GM12873 (cell line): Measurements from ENCODE around the gene MGAT3.

Experiments used
- CTCF ChIP-seq: IDR thresholded peaks from 2 replicates; pipeline ENCODE4 v1.5.1; 2012; ENCODE audit warnings: low read depth, mild to moderate bottlenecking, moderate library complexity, low read length, control low read depth; ENCODE audit not compliant: insufficient read depth; ENCODE audit errors: missing control alignments

The MGAT3 gene

GRCh38 chr22:39504071-39504470 is 47.3 kb downstream of the MGAT3 start:
- TF ChIP-seq CTCF, result no peak

DNA sequence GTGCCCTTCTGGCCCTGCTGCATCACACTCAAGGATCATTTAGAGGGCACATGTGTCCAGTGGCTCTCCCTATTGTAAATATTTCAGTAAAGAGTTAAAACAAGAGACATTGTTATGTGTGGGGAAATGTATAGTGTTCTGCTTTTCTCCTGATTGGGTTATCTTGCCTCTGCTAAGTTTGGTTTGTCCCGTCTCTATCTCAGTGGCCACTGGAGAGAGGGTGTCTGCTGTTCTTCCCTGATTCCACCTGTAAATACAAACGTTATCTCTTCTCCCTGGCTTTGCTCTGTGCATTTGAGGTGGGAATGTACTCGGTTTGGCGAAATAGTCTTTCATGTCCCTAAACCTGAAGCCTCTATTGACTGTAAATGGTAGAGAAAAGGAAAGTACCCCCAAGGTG is 51.6 kb downstream of the MGAT3 start:
- TF ChIP-seq CTCF, result no peak

DNA sequence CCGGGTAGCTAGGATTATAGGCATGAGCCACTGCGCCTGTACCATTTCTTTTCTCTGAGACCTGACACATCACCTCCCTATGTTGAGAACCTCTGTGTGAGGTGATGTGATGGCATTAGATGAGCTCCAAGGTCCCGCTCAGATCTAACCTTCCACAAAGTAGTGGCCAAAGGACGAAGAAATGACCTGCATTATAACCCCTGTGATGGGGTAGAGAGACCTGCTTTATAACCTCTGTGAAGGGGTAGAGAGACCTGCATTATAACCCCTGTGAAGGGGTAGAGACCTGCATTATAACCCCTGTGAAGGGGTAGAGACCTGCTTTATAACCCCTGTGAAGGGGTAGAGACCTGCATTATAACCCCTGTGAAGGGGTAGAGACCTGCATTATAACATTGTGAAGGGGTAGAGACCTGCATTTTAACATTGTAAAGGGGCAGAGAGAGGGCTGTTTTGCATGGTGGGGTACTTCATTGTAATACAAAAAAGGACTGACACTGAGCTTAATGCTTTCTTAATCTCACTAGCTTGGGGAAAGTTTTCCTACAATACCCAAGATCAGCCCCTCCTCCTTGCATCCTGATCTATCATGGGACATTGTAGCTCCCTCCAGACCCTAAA is 53.8 kb downstream of the MGAT3 start:
- TF ChIP-seq CTCF, result no peak

DNA sequence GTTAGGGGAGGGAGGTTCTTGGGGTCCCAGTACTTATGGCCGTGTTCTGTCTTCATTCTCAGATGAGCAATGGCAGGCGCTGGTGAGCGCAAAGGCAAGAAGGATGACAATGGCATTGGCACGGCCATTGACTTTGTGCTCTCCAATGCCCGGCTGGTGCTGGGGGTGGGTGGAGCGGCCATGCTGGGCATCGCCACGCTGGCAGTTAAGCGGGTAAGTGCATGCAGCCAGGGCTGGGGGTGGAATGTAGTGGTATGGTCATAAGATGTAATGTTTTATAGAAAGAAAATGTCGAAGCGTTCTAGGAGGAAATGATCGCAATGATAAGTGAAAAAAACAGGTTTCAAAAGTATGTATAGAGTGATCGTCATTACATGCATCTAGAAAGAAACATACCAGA is 54.4 kb downstream of the MGAT3 start:
- TF ChIP-seq CTCF, result no peak

- TF ChIP-seq CTCF, result no peak
Observed at GRCh38 chr22:39512026-39512425, 55.2 kb downstream of the MGAT3 start.

GRCh38 chr22:39513791-39514190 is 57.0 kb downstream of the MGAT3 start:
- TF ChIP-seq CTCF, result no peak

GRCh38 chr22:39514373-39514973 is 57.7 kb downstream of the MGAT3 start:
- TF ChIP-seq CTCF, result peak; percentile 69
